H1 (cell line): ENCODE measurements around the gene LEFTY2. TPM values are rescaled to one million over a fixed set of nuclear protein-coding genes. Genes with fewer than 3 reads are reported as not detected.

Experiments
- ASH2L ChIP-seq: fragments of 200-600, 300-600 bp; sonication (generic); IDR thresholded peaks from one replicate; pipeline ENCODE4 v1.7.1; 2017; ENCODE audit warnings: low read length
- ATF3 ChIP-seq: IDR thresholded peaks from 2 replicates; pipeline ENCODE4 v1.6.1; 2011; ENCODE audit warnings: low read depth, mild to moderate bottlenecking, low read length; ENCODE audit not compliant: insufficient read depth
- CBX5 ChIP-seq: fragments of 300-800, 300-1000 bp; sonication (generic); IDR thresholded peaks from 2 replicates; pipeline ENCODE4 v1.7.1; 2016; ENCODE audit warnings: antibody characterized with exemption, low read length, low read depth
- CEBPB ChIP-seq: IDR thresholded peaks from 2 replicates; pipeline ENCODE4 v1.6.1; 2012; ENCODE audit warnings: low read depth, low read length
- CHD2 ChIP-seq: IDR thresholded peaks from 2 replicates; pipeline ENCODE4 v1.6.1; 2012; ENCODE audit warnings: low read length, improper control_type of control experiment
- CREB1 ChIP-seq: IDR thresholded peaks from 2 replicates; pipeline ENCODE4 v1.6.1; 2012; ENCODE audit warnings: inconsistent platforms
- CTBP2 ChIP-seq: IDR thresholded peaks from 2 replicates; pipeline ENCODE4 v1.7.0; 2011; ENCODE audit warnings: borderline replicate concordance, mild to moderate bottlenecking, moderate library complexity, mixed read lengths, low read length; ENCODE audit not compliant: insufficient read depth, insufficient read length
- E2F6 ChIP-seq: IDR thresholded peaks from 2 replicates; pipeline ENCODE4 v1.6.1; 2012; ENCODE audit warnings: inconsistent platforms
- EGR1 ChIP-seq: IDR thresholded peaks from 2 replicates; pipeline ENCODE4 v1.6.1; 2011; ENCODE audit warnings: low read depth, low read length, borderline replicate concordance
- EP300 ChIP-seq, 2 experiments: IDR thresholded peaks; 1 replicate in 1 of 2; 2 replicates in 1 of 2; pipeline ENCODE4 v1.6.1; 2011 to 2012; ENCODE audit warnings: low read depth in 2 of 2, low read length in 2 of 2, mild to moderate bottlenecking in 2 of 2, borderline replicate concordance in 1 of 2, inconsistent platforms in 1 of 2, moderate library complexity in 1 of 2
- JUN ChIP-seq: IDR thresholded peaks from 2 replicates; pipeline ENCODE4 v1.6.1; 2011; ENCODE audit warnings: low read depth, mild to moderate bottlenecking, improper control_type of control experiment, low read length
- JUND ChIP-seq: IDR thresholded peaks from 2 replicates; pipeline ENCODE4 v1.6.1; 2011; ENCODE audit warnings: mild to moderate bottlenecking, improper control_type of control experiment, low read length
- MAFK ChIP-seq: IDR thresholded peaks from 2 replicates; pipeline ENCODE4 v1.6.1; 2012; ENCODE audit warnings: low read depth, mild to moderate bottlenecking, improper control_type of control experiment, low read length
- NANOG ChIP-seq: IDR thresholded peaks from 2 replicates; pipeline ENCODE4 v1.6.1; 2011; ENCODE audit warnings: low read length, low read depth, mild to moderate bottlenecking, inconsistent platforms; ENCODE audit not compliant: insufficient read depth, poor library complexity, severe bottlenecking
- POLR2AphosphoS5 ChIP-seq: IDR thresholded peaks from 2 replicates; pipeline ENCODE4 v1.6.1; 2011; ENCODE audit warnings: low read depth, low read length
- POU5F1 ChIP-seq: IDR thresholded peaks from 2 replicates; pipeline ENCODE4 v1.6.1; 2011; ENCODE audit warnings: low read depth, mild to moderate bottlenecking, low read length, moderate library complexity
- RFX5 ChIP-seq: IDR thresholded peaks from 2 replicates; pipeline ENCODE4 v1.6.1; 2011; ENCODE audit warnings: low read depth, low read length, improper control_type of control experiment, borderline replicate concordance
- SIRT6 ChIP-seq: IDR thresholded peaks from one replicate; pipeline ENCODE4 v1.7.1; 2012; ENCODE audit warnings: low read length, inconsistent platforms
- SP1 ChIP-seq: IDR thresholded peaks from 2 replicates; pipeline ENCODE4 v1.6.1; 2011; ENCODE audit warnings: low read depth, low read length
- TAF7 ChIP-seq: optimal IDR thresholded peaks from 2 replicates; pipeline ENCODE3; 2011; ENCODE audit warnings: low read depth, mild to moderate bottlenecking, inconsistent platforms, low read length, moderate library complexity, borderline replicate concordance
- TCF12 ChIP-seq: IDR thresholded peaks from 2 replicates; pipeline ENCODE4 v1.6.1; 2011; ENCODE audit warnings: low read depth, mild to moderate bottlenecking, low read length
- polyA plus RNA-seq, 7 experiments: library from polyadenylated mRNA; depleted of rRNA in 3 of 7; stranded (reverse) in 5 of 7; unstranded in 2 of 7; fragments of >200 nt in 5 of 7; fragments of 200-250 nt in 2 of 7; gene quantifications; 1 replicate in 5 of 7; 2 replicates in 1 of 7; 4 replicates in 1 of 7; pipeline versions ENCODE4 v1.2.1 to v1.2.3, GENCODE V29; 2011 to 2013; ENCODE audit warnings: missing spikeins in 2 of 7, mixed read lengths in 2 of 7
- total RNA-seq: library from RNA; stranded (reverse); fragmentation: NEBNext Ultra II Directional; extraction: Animal tissue kit (Norgen Biotek cat#: 25700); gene quantifications from 2 replicates; pipeline ENCODE4 v1.2.1, GENCODE V29; 2021
- TF ChIP-seq, protein P1 (sequence below): IDR thresholded peaks from 2 replicates; pipeline ENCODE4 v1.6.1; 2012; ENCODE audit warnings: inconsistent platforms

Gene LEFTY2
- total and polyA plus RNA-seq, 2 of the 8 experiments (the other 6 are each of a cell fraction or from before 2014, with no cell fraction given): 2.6 to 4.3 TPM

- TF ChIP-seq NANOG: peak; percentile 91
- TF ChIP-seq CEBPB: peak; percentile 95
- peak; percentile 84 for TF ChIP-seq SP1
- no peak for TF ChIP-seq POLR2AphosphoS5
- TF ChIP-seq CBX5: no peak
- no peak for TF ChIP-seq TAF7
- no peak; the same call in 1 of the 2 replicates for TF ChIP-seq EGR1
- TF ChIP-seq JUN: no peak
- peak; percentile 70 for TF ChIP-seq TCF12
- TF ChIP-seq CTBP2: no peak
- TF ChIP-seq, protein P1, sequence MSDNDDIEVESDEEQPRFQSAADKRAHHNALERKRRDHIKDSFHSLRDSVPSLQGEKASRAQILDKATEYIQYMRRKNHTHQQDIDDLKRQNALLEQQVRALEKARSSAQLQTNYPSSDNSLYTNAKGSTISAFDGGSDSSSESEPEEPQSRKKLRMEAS: 0 out of 2 replicates have a peak, but pooled peaks have one; percentile 31
- no peak for TF ChIP-seq ATF3
- peak; percentile 99 for TF ChIP-seq POU5F1
- peak; percentile 51; the same call in 1 of the 2 replicates for TF ChIP-seq MAFK
- TF ChIP-seq ASH2L: peak; percentile 47
- no peak for TF ChIP-seq E2F6
- TF ChIP-seq RFX5: no peak
- no peak for TF ChIP-seq SIRT6
- peak in 1 of 2 experiments; percentile 83; a peak in 1 of 3 replicates for TF ChIP-seq EP300 (IDR thresholded peaks at IDR 0.05; ENCODE audit: borderline replicate concordance in 1 of 2, low read depth in 2 of 2, low read length in 2 of 2)
- no peak for TF ChIP-seq CHD2
- no peak for TF ChIP-seq JUND
- TF ChIP-seq CREB1: 0 out of 2 replicates have a peak, but pooled peaks have one; percentile 8
These were observed 41.7 kb downstream of the LEFTY2 start (continued) for GRCh38 chr1:225899044-225899925.
